Endothelial cell of umbilical vein (primary cell): ENCODE data around the gene BCAN.

Source experiments
- EZH2 ChIP-seq: IDR thresholded peaks from 2 replicates; pipeline ENCODE4 v1.6.1; 2012; ENCODE audit warnings: borderline replicate concordance, low read depth, mild to moderate bottlenecking, moderate library complexity, low read length, inconsistent platforms; ENCODE audit not compliant: severe bottlenecking
- FOS ChIP-seq: IDR thresholded peaks from 2 replicates; pipeline ENCODE4 v1.6.1; 2011; ENCODE audit warnings: mild to moderate bottlenecking, low read length, moderate library complexity, borderline replicate concordance; ENCODE audit not compliant: insufficient read depth
- GATA2 ChIP-seq: IDR thresholded peaks from 2 replicates; pipeline ENCODE4 v1.7.0; 2011; ENCODE audit warnings: low read depth, mild to moderate bottlenecking, moderate library complexity, mixed read lengths, low read length; ENCODE audit not compliant: insufficient read length, insufficient read depth
- JUN ChIP-seq: IDR thresholded peaks from 2 replicates; pipeline ENCODE4 v1.6.1; 2011; ENCODE audit warnings: borderline replicate concordance, low read depth; ENCODE audit not compliant: insufficient read length, insufficient read depth
- MYC ChIP-seq: IDR thresholded peaks from one replicate; pipeline ENCODE4 v1.6.1; 2011; ENCODE audit warnings: mild to moderate bottlenecking, low read depth, low read length
- POLR2A ChIP-seq: IDR thresholded peaks from 2 replicates; pipeline ENCODE4 v1.6.1; 2012; ENCODE audit warnings: low read depth, mild to moderate bottlenecking, control low read depth, low read length
- POLR2AphosphoS5 ChIP-seq: IDR thresholded peaks from 2 replicates; pipeline ENCODE4 v1.6.1; 2012; ENCODE audit warnings: low read depth, mild to moderate bottlenecking, control low read depth, low read length, moderate library complexity; ENCODE audit not compliant: insufficient read depth
- TF ChIP-seq, protein P1 (sequence below), 2 donors: IDR thresholded peaks; 1 replicate in 1 of 2; 2 replicates in 1 of 2; pipeline ENCODE4 v1.5.1; 2011; ENCODE audit warnings: low read length in 2 of 2, mild to moderate bottlenecking in 2 of 2, moderate library complexity in 2 of 2, control low read depth in 1 of 2, inconsistent platforms in 1 of 2, low read depth in 1 of 2; ENCODE audit not compliant: insufficient read depth in 1 of 2; ENCODE audit errors: extremely low read depth in 1 of 2
- TF ChIP-seq, protein P2 (sequence below): IDR thresholded peaks from 2 replicates; pipeline ENCODE4 v1.6.1; 2011; ENCODE audit not compliant: insufficient read depth, insufficient read length

- TF ChIP-seq, protein P1, sequence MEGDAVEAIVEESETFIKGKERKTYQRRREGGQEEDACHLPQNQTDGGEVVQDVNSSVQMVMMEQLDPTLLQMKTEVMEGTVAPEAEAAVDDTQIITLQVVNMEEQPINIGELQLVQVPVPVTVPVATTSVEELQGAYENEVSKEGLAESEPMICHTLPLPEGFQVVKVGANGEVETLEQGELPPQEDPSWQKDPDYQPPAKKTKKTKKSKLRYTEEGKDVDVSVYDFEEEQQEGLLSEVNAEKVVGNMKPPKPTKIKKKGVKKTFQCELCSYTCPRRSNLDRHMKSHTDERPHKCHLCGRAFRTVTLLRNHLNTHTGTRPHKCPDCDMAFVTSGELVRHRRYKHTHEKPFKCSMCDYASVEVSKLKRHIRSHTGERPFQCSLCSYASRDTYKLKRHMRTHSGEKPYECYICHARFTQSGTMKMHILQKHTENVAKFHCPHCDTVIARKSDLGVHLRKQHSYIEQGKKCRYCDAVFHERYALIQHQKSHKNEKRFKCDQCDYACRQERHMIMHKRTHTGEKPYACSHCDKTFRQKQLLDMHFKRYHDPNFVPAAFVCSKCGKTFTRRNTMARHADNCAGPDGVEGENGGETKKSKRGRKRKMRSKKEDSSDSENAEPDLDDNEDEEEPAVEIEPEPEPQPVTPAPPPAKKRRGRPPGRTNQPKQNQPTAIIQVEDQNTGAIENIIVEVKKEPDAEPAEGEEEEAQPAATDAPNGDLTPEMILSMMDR (IDR thresholded peaks at IDR 0.05; ENCODE audit: extremely low read depth in 1 of 2, insufficient read depth in 1 of 2, low read depth in 1 of 2, low read length in 2 of 2) = peak; percentile 91
- TF ChIP-seq, protein P2, sequence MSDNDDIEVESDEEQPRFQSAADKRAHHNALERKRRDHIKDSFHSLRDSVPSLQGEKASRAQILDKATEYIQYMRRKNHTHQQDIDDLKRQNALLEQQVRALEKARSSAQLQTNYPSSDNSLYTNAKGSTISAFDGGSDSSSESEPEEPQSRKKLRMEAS = no peak
- TF ChIP-seq POLR2A = no peak
- TF ChIP-seq EZH2 = no peak
- no peak for TF ChIP-seq POLR2AphosphoS5
- TF ChIP-seq FOS = no peak
- no peak for TF ChIP-seq MYC
- no peak for TF ChIP-seq GATA2
- no peak for TF ChIP-seq JUN
Observed at GRCh38 chr1:156677616-156678596, 36.0 kb downstream of the BCAN start.
